PC-9 (cell line): ENCODE results near the gene ECE1.

ENCODE experiments used
- CTCF ChIP-seq: fragments of 200-600 bp; sonication (generic); conservative IDR thresholded peaks from 2 replicates; pipeline ENCODE4 v1.6.1; 2017; ENCODE audit warnings: mixed run types, antibody characterized with exemption, mild to moderate bottlenecking, moderate library complexity
- EZH2 ChIP-seq: fragments of 200-600 bp; sonication (generic); IDR thresholded peaks from 2 replicates; pipeline ENCODE4 v1.8.0; 2017; ENCODE audit warnings: antibody characterized with exemption, low read depth

GRCh38 chr1:21318714-21319159 is 28.5 kb upstream of the ECE1 start:
- TF ChIP-seq CTCF = no peak
- no peak for TF ChIP-seq EZH2
